K562 (cell line): Measurements from ENCODE around the gene CD84. TPM values are rescaled to one million over a fixed set of nuclear protein-coding genes. Genes with fewer than 3 reads are reported as not detected.

Experiments used
- ATAC-seq: fragments of 200-7000 bp; cut with Tn5 transposase; 3 replicates; pipeline ENCODE4 v1.9.1; 2020; ENCODE audit warnings: moderate library complexity
- BruUV-seq: library from RNA; stranded (reverse); fragments of 400-500 nt; replicated peaks from 2 replicates; lab custom pipeline; 2021; lab: Mats Ljungman, UMichigan
- CTCF ChIA-PET: fragments of 300-600 bp; formaldehyde crosslinking; extraction: SDS; loops from one replicate; lab custom pipeline; 2021; ENCODE audit warnings: low intra/inter-chr PET ratio; lab: Yijun Ruan, JAX
- POLR2A ChIA-PET: fragments of 300-600, 350-650 bp; sonication (Branson Sonifier 250); formaldehyde crosslinking; extraction: SDS; loops from one replicate; lab custom pipeline; 2021; ENCODE audit warnings: antibody characterized with exemption, inconsistent platforms; lab: Yijun Ruan, JAX
- DNase-seq, 4 experiments: peaks; one replicate each; pipeline versions ENCODE4 v3.0.0 to v3.0.0-alpha.2; 2011 to 2018; ENCODE audit warnings: low spot score in 3 of 4, mixed read lengths in 3 of 4; ENCODE audit errors: extremely low read depth in 1 of 4
- FAIRE-seq: peaks from 2 replicates; lab custom pipeline; 2011; peaks lifted over from hg19 to GRCh38; lab: Jason Lieb, UNC
- H2AFZ ChIP-seq: 2 replicates; pipeline ENCODE4 v1.6.0; 2011; ENCODE audit warnings: low read depth, low read length, control low read depth, inconsistent platforms
- H3K27ac ChIP-seq: fragments of 200-600 bp; 3 replicates; pipeline ENCODE4 v1.8.0; 2011; ENCODE audit warnings: low read depth, mild to moderate bottlenecking, control low read depth, inconsistent platforms, low read length, moderate library complexity, mixed read lengths; ENCODE audit errors: extremely low read depth
- H3K27me3 ChIP-seq, 2 experiments: fragments of 300-600 bp in 1 of 2; 2 replicates in 1 of 2; 3 replicates in 1 of 2; pipeline versions ENCODE4 v1.6.0 to v1.8.0; 2011; ENCODE audit warnings: inconsistent platforms in 2 of 2, low read length in 2 of 2, mild to moderate bottlenecking in 1 of 2, mixed read lengths in 1 of 2, moderate library complexity in 1 of 2; ENCODE audit not compliant: control insufficient read depth in 2 of 2, insufficient read depth in 2 of 2
- H3K36me3 ChIP-seq: fragments of 300-600 bp; 3 replicates; pipeline ENCODE4 v1.8.0; 2011; ENCODE audit warnings: mild to moderate bottlenecking, low read length, inconsistent platforms; ENCODE audit not compliant: control insufficient read depth, insufficient read depth
- H3K4me1 ChIP-seq, 2 experiments: fragments of 200-600 bp in 1 of 2; replicated peaks in 1 of 2; 2 replicates in 1 of 2; 3 replicates in 1 of 2; pipeline versions ENCODE4 v1.5.1 to v1.8.0; 2011; ENCODE audit warnings: inconsistent platforms in 2 of 2, low read length in 2 of 2, mild to moderate bottlenecking in 1 of 2, mixed read lengths in 1 of 2, moderate library complexity in 1 of 2; ENCODE audit not compliant: control insufficient read depth in 2 of 2, insufficient read depth in 2 of 2
- H3K4me2 ChIP-seq: 2 replicates; pipeline ENCODE4 v1.6.1; 2011; ENCODE audit warnings: low read length, control low read depth, inconsistent platforms, mixed read lengths; ENCODE audit not compliant: insufficient read depth
- H3K4me3 ChIP-seq: fragments of 200-600 bp; sonication (generic), shearing (Covaris generic); 2 replicates; pipeline ENCODE4 v1.5.1; 2016; ENCODE audit warnings: control low read depth, inconsistent platforms
- H3K79me2 ChIP-seq: fragments of 200-600 bp; 3 replicates; pipeline ENCODE4 v1.8.0; 2011; ENCODE audit warnings: low read length, inconsistent platforms; ENCODE audit not compliant: control insufficient read depth, insufficient read depth
- H3K9ac ChIP-seq, 2 experiments: 2 replicates each; pipeline versions ENCODE4 v1.6.0 to v1.6.1; 2011; ENCODE audit warnings: low read depth in 2 of 2, low read length in 2 of 2, control low read depth in 1 of 2, inconsistent platforms in 1 of 2, mild to moderate bottlenecking in 1 of 2, mixed read lengths in 1 of 2; ENCODE audit not compliant: insufficient read depth in 1 of 2
- H3K9me1 ChIP-seq: one replicate; pipeline ENCODE4 v1.6.0; 2011; ENCODE audit warnings: inconsistent platforms, mild to moderate bottlenecking, low read length, moderate library complexity; ENCODE audit not compliant: control insufficient read depth, insufficient read depth
- H3K9me3 ChIP-seq: replicated peaks from 2 replicates; pipeline ENCODE4 v1.5.1; 2011; ENCODE audit warnings: low read depth, low read length, inconsistent platforms; ENCODE audit not compliant: control insufficient read depth, insufficient read depth
- H4K20me1 ChIP-seq: replicated peaks from 2 replicates; pipeline ENCODE4 v1.6.1; 2011; ENCODE audit warnings: low read length, inconsistent platforms, mixed read lengths; ENCODE audit not compliant: control insufficient read depth, insufficient read depth
- ARID2 ChIP-seq: fragments of 450-650 bp; IDR thresholded peaks from 2 replicates; pipeline ENCODE4 v1.6.1; 2017; ENCODE audit warnings: antibody characterized with exemption, mild to moderate bottlenecking
- CHD1 ChIP-seq: fragments of 200-600 bp; sonication (generic); IDR thresholded peaks from one replicate; pipeline ENCODE4 v1.6.1; 2012; ENCODE audit warnings: mild to moderate bottlenecking, moderate library complexity, low read length, inconsistent platforms
- DMBX1 ChIP-seq: fragments of 250-450 bp; sonication (Bioruptor Pico); IDR thresholded peaks from 2 replicates; pipeline ENCODE4 v1.8.0; 2022; ENCODE audit warnings: inconsistent platforms, mild to moderate bottlenecking, moderate library complexity, borderline replicate concordance
- EP400 ChIP-seq: fragments of 450-650 bp; IDR thresholded peaks from 2 replicates; pipeline ENCODE4 v1.6.1; 2017; ENCODE audit warnings: antibody characterized with exemption, mild to moderate bottlenecking, moderate library complexity
- ERF ChIP-seq: fragments of 450-650 bp; formaldehyde crosslinking; IDR thresholded peaks from 2 replicates; pipeline ENCODE4 v1.4.0; 2020; ENCODE audit warnings: mild to moderate bottlenecking, mixed read lengths
- ETV6 ChIP-seq, 3 experiments: fragments of 150-350 bp in 1 of 3; sonication (generic) in 1 of 3; formaldehyde crosslinking in 1 of 3; IDR thresholded peaks; 2 replicates each; pipeline versions ENCODE4 v1.6.1 to v1.8.0; 2014 to 2022; ENCODE audit warnings: borderline replicate concordance in 2 of 3, low read depth in 2 of 3, antibody characterized with exemption in 1 of 3, low read length in 1 of 3, mild to moderate bottlenecking in 1 of 3, missing genetic modification reagents in 1 of 3
- GTF2A2 ChIP-seq: IDR thresholded peaks from 2 replicates; pipeline ENCODE4 v1.6.1; 2016; ENCODE audit warnings: mild to moderate bottlenecking, missing genetic modification characterization, missing compliant biosample characterization
- NEUROD1 ChIP-seq: fragments of 150-350 bp; IDR thresholded peaks from 2 replicates; pipeline ENCODE4 v1.6.1; 2014; ENCODE audit warnings: borderline replicate concordance, low read length, low read depth; ENCODE audit not compliant: partially characterized antibody
- RFX5 ChIP-seq: IDR thresholded peaks from 2 replicates; pipeline ENCODE4 v1.6.1; 2011; ENCODE audit warnings: low read depth, mild to moderate bottlenecking, improper control_type of control experiment, low read length
- SLC30A9 ChIP-seq: fragments of 250-450 bp; sonication (Bioruptor Pico); IDR thresholded peaks from 2 replicates; pipeline ENCODE4 v1.8.0; 2022; ENCODE audit warnings: mild to moderate bottlenecking, moderate library complexity
- TBL1XR1 ChIP-seq, 2 experiments: IDR thresholded peaks; 2 replicates each; pipeline ENCODE4 v1.6.1; 2012; ENCODE audit warnings: improper control_type of control experiment in 2 of 2, low read length in 2 of 2, mild to moderate bottlenecking in 1 of 2
- ZFPM2 ChIP-seq: fragments of 250-450 bp; sonication (Bioruptor Pico); IDR thresholded peaks from 2 replicates; pipeline ENCODE4 v1.5.1; 2022; ENCODE audit warnings: mild to moderate bottlenecking
- WGBS: fragments of 100-300 bp; shearing (Covaris generic); methylation state at CpG from one replicate; pipeline ENCODE4 v1.1.6; 2016; ENCODE audit warnings: low coverage, mixed read lengths; ENCODE audit not compliant: insufficient coverage; ENCODE audit errors: missing lambda C conversion rate; 5-methylcytosine and 5-hydroxymethylcytosine counted together
- in situ Hi-C: fragments of 300-500 bp; cut with MboI; formaldehyde crosslinking; loops from 4 replicates; pipeline ENCODE4 v1.15.0; 2018; ENCODE audit warnings: inconsistent platforms, mixed read lengths
- intact Hi-C: fragments of 100-400 bp; cut with micrococcal nuclease; formaldehyde crosslinking; loops from 2 replicates; pipeline ENCODE4 v1.14.2; 2022
- polyA plus RNA-seq, 8 experiments: library from polyadenylated mRNA; depleted of rRNA in 4 of 8; stranded (reverse) in 5 of 8; unstranded in 3 of 8; fragments of >200 nt; fragmentation: Nextera tagmentation in 2 of 8; fragmentation: Illumina TruSeq in 1 of 8; extraction: Ambion mirVana in 2 of 8; extraction: Trizol in 1 of 8; gene quantifications; 2 replicates each; pipeline versions ENCODE4 v1.2.1 to v1.2.3, GENCODE V29; 2011 to 2014; ENCODE audit warnings: inconsistent platforms in 1 of 8, missing spikeins in 1 of 8
- total RNA-seq, 7 experiments: library from RNA; depleted of rRNA in 6 of 7; stranded (reverse); fragments of >200 nt in 6 of 7; fragmentation: Illumina TruSeq in 2 of 7; extraction: Trizol in 2 of 7; gene quantifications; 2 replicates each; pipeline versions ENCODE4 v1.2.1 to v1.2.3, GENCODE V29; 2011 to 2021; ENCODE audit warnings: low replicate concordance in 1 of 7
- TF ChIP-seq, protein P1 (sequence below), 2 experiments: fragments of 200-800 bp in 1 of 2; sonication (Bioruptor generic) in 1 of 2; sonication (generic) in 1 of 2; formaldehyde crosslinking in 1 of 2; IDR thresholded peaks in 1 of 2; conservative IDR thresholded peaks in 1 of 2; 2 replicates each; pipeline versions ENCODE4 v1.5.0 to v1.6.1; 2016 to 2020; ENCODE audit warnings: missing compliant biosample characterization in 1 of 2, missing genetic modification characterization in 1 of 2, missing genetic modification reagents in 1 of 2
- TF ChIP-seq, protein P2 (sequence below): fragments of 450-650 bp; formaldehyde crosslinking; IDR thresholded peaks from 2 replicates; pipeline ENCODE4 v1.4.0; 2022; ENCODE audit warnings: missing genetic modification characterization
- TF ChIP-seq, protein P3 (sequence below): fragments of 250-450 bp; sonication (Bioruptor Pico); IDR thresholded peaks from 2 replicates; pipeline ENCODE4 v1.8.0; 2021; ENCODE audit warnings: mild to moderate bottlenecking, moderate library complexity

The CD84 gene
- total and polyA plus RNA-seq, 9 of the 15 experiments (the other 6 are each of a cell fraction or from before 2014, with no cell fraction given) = 0.82 to 6.8 (median 2.0) TPM

DNA sequence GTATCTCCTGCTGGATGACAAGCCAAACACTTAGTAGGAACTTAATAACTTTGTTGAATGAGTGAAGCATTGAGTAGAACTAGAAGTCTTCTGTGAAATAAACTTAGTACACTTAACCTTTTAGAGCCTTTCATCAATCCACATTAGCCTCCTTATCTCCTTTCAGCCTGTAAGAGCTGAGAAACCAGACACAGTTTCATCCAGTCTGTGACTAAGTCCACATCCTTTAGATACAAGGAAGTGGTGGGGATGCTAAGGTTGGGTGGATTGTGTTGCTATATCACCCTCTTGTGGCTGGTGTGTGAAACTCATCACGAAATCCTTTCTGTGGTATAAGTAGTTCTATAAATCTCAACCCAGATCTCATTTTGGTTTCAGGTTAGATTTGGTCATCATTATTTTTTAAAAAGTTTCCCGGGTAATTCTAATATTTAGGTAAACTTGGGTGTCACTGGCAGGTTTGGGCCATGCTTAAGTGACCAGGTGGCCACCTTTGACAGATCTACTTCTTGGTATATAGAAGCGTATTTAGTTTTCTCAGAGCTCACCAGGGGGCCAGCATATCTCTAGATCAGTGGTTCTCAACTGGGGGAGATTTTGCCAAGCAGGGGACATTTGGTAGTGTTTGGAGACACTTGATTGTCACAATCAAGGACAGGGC, 27.8 kb upstream of the CD84 start (continued):
- TF ChIP-seq ARID2 = peak; percentile 97

DNA sequence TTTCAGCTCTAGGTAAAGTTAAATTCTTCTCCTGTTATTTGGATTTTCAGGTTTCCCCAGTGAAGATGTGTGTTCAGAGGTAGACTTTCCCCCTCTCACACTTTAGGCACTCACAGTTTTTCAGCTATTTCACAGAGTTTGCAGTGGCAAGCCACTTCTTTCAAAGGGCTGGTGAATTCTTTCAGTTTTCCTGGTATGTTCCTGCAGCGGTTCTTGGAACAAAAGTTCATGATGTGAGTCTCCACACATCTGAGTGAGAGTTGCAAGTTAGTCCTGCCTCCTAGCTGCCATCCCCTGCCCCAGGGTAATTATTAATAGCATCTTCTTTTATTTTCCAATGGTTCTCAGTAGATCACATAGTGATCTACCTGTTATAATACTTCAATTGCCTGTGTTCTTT, 27.3 kb upstream of the CD84 start:
- Histone ChIP-seq H3K4me1 (peaks cover 0 to 22% of the 10 kb centered on the region in 2 experiments; a peak in 2 of 5 replicates), H3K9ac (no peak overlapping the region), H3K9me1 (no peaks in the 10 kb centered on the region), H3K27me3 (no peaks in the 10 kb centered on the region), H3K4me3 (no peak overlapping the region), H3K9me3 (peaks cover 23% of the 10 kb centered on the region), H3K36me3 (no peaks in the 10 kb centered on the region), H3K79me2 (no peaks in the 10 kb centered on the region), H2AFZ (peak overlapping the region; percentile 65), H4K20me1 (no peaks in the 10 kb centered on the region), H3K27ac (no peak overlapping the region), H3K4me2 (no peak overlapping the region)
- 63% methylated on average over 1 of the region's 1 CpG for WGBS
- FAIRE-seq = no peak
- BruUV-seq = no TSS peak
- ATAC-seq = no peak
- no peak for DNase-seq
- intact Hi-C loops (loop anchor here (1.0 to 10.0 kb wide), 5 partner anchors 56 to 412 kb away; partner anchors contain the start of gene CASQ1), in situ Hi-C loops (loop anchor here (5.0 kb wide), 1 partner anchor 179 kb away; no protein-coding TSS in a partner anchor)
- ChIA-PET CTCF (interaction anchor here (0.5 to 2.6 kb wide), 4 partner anchors 177 to 286 kb away, joined by 3 to 54 read pairs (median 4); no protein-coding TSS in a partner anchor), POLR2A (no interaction called here)
- TF ChIP-seq GTF2A2 (tag) (no peak), CHD1 (no peak), ZFPM2 (CRISPR knock-in tag) (no peak), SLC30A9 (CRISPR knock-in tag) (no peak), DMBX1 (CRISPR knock-in tag) (no peak), RFX5 (no peak), ERF (CRISPR knock-in tag) (no peak), TBL1XR1 (IDR thresholded peaks at IDR 0.05; ENCODE audit: low read length in 2 of 2) (no peak), EP400 (no peak), NEUROD1 (no peak), ETV6 (IDR thresholded peaks at IDR 0.05; ENCODE audit: borderline replicate concordance in 1 of 2, low read depth in 2 of 2, low read length in 1 of 2) (0 out of 4 replicates have a peak, but pooled peaks of 1 of the 2 experiments have one; percentile 1), ETV6 (CRISPR knock-in tag; IDR thresholded peaks at IDR 0.05; ENCODE audit: borderline replicate concordance) (no peak)
- TF ChIP-seq, protein P1, sequence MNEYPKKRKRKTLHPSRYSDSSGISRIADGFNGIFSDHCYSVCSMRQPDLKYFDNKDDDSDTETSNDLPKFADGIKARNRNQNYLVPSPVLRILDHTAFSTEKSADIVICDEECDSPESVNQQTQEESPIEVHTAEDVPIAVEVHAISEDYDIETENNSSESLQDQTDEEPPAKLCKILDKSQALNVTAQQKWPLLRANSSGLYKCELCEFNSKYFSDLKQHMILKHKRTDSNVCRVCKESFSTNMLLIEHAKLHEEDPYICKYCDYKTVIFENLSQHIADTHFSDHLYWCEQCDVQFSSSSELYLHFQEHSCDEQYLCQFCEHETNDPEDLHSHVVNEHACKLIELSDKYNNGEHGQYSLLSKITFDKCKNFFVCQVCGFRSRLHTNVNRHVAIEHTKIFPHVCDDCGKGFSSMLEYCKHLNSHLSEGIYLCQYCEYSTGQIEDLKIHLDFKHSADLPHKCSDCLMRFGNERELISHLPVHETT (CRISPR knock-in tag; conservative IDR thresholded peaks at IDR 0.05 in 1 of 2, IDR thresholded peaks at IDR 0.05 in 1 of 2) = peak in 1 of 2 experiments; percentile 60; a peak in 1 of 4 replicates
- TF ChIP-seq, protein P2, sequence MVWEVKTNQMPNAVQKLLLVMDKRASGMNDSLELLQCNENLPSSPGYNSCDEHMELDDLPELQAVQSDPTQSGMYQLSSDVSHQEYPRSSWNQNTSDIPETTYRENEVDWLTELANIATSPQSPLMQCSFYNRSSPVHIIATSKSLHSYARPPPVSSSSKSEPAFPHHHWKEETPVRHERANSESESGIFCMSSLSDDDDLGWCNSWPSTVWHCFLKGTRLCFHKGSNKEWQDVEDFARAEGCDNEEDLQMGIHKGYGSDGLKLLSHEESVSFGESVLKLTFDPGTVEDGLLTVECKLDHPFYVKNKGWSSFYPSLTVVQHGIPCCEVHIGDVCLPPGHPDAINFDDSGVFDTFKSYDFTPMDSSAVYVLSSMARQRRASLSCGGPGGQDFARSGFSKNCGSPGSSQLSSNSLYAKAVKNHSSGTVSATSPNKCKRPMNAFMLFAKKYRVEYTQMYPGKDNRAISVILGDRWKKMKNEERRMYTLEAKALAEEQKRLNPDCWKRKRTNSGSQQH (CRISPR knock-in tag) = no peak
- TF ChIP-seq, protein P3, sequence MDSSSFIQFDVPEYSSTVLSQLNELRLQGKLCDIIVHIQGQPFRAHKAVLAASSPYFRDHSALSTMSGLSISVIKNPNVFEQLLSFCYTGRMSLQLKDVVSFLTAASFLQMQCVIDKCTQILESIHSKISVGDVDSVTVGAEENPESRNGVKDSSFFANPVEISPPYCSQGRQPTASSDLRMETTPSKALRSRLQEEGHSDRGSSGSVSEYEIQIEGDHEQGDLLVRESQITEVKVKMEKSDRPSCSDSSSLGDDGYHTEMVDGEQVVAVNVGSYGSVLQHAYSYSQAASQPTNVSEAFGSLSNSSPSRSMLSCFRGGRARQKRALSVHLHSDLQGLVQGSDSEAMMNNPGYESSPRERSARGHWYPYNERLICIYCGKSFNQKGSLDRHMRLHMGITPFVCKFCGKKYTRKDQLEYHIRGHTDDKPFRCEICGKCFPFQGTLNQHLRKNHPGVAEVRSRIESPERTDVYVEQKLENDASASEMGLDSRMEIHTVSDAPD (CRISPR knock-in tag) = no peak
